Right cardiac atrium (tissue), 5 donors: ENCODE measurements around the gene UPP1. TPM values are rescaled to one million over a fixed set of nuclear protein-coding genes. Genes with fewer than 3 reads are reported as not detected.
"Not testable (repeated sequence)": the region's sequence is repeated elsewhere in the genome, so short reads cannot be mapped to it uniquely, and the experiment has no call there.

ENCODE experiments used
- ATAC-seq, 2 donors: fragments of 200-7000 bp; cut with Tn5 transposase; one replicate each; pipeline versions ENCODE4 v1.8.0 to v1.9.1; 2020; ENCODE audit warnings: moderate library complexity in 2 of 2, mild to moderate bottlenecking in 1 of 2
- DNase-seq, 3 donors: peaks; one replicate each; pipeline ENCODE4 v3.0.0-alpha.2; 2020
- H3K27ac ChIP-seq: one replicate; pipeline ENCODE4 v1.5.1; 2013; ENCODE audit warnings: mild to moderate bottlenecking, low read length, control low read depth, moderate library complexity
- H3K27me3 ChIP-seq: one replicate; pipeline ENCODE4 v1.6.1; 2013; ENCODE audit not compliant: control insufficient read depth, insufficient read depth
- H3K4me1 ChIP-seq: one replicate; pipeline ENCODE4 v1.6.1; 2013; ENCODE audit warnings: low read length; ENCODE audit not compliant: control insufficient read depth, insufficient read depth
- H3K4me3 ChIP-seq: one replicate; pipeline ENCODE4 v1.5.1; 2013; ENCODE audit warnings: low read length, control low read depth
- H3K9me3 ChIP-seq: one replicate; pipeline ENCODE4 v1.6.1; 2013; ENCODE audit warnings: low read length; ENCODE audit not compliant: control insufficient read depth
- WGBS: extraction: QIAGEN DNeasy Blood & Tissue Kit; methylation state at CpG from one replicate; pipeline ENCODE4 v1.1.7; 2013; 5-methylcytosine and 5-hydroxymethylcytosine counted together
- intact Hi-C, 4 donors: fragments of 100-400 bp; cut with DNase I; formaldehyde crosslinking; loops; one replicate each; pipeline versions ENCODE4 v1.11.0 to v1.14.0; 2022 to 2023
- polyA plus RNA-seq: library from polyadenylated mRNA; stranded (reverse); fragments of 200-250 nt; gene quantifications from one replicate; pipeline ENCODE4 v1.2.3, GENCODE V29; 2013
- total RNA-seq, 4 donors: library from RNA; stranded (reverse); fragmentation: NEBNext Ultra II Directional; extraction: Animal tissue kit (Norgen Biotek cat#: 25700); gene quantifications; one replicate each; pipeline ENCODE4 v1.2.1, GENCODE V29; 2021
- donor health status: healthy with polysubstance abuse.
- donor health status: DM: no; HTN: yes; CAD: no.
- donor health status: DM: no; HTN: no; CAD: no.
- donor health status: DM: no; HTN: yes; CAD: no; lungs with severe emphysema.
- donor health status: DM: yes; HTN: yes; CAD: no.

UPP1 gene
- total and polyA plus RNA-seq, 5 donors, result 17.3 to 29.0 (median 21.7) TPM

GRCh38 chr7:48139459-48139858, 50.4 kb downstream of the UPP1 start:
- 58% methylated on average over 3 of the region's 3 CpGs for WGBS
- Histone ChIP-seq H3K27me3 (no peaks in the 10 kb centered on the region), H3K9me3 (no peaks in the 10 kb centered on the region), H3K4me1 (no peaks in the 10 kb centered on the region), H3K27ac (no peak overlapping the region), H3K4me3 (no peak overlapping the region)
- intact Hi-C loops, result no loop called here
- DNase-seq, result no peak
- ATAC-seq, result no peak

- Histone ChIP-seq H3K9me3 (no peaks in the 10 kb centered on the region), H3K4me3 (no peak overlapping the region), H3K4me1 (no peaks in the 10 kb centered on the region), H3K27ac (no peak overlapping the region), H3K27me3 (no peaks in the 10 kb centered on the region)
- no peak for ATAC-seq
- WGBS, result 72% methylated on average over 7 of the region's 7 CpGs
- no peak for DNase-seq
- intact Hi-C loops, result no loop called here
These were observed 51.1 kb downstream of the UPP1 start for GRCh38 chr7:48140001-48140681.

GRCh38 chr7:48141521-48141920, 52.5 kb downstream of the UPP1 start:
- Histone ChIP-seq H3K27me3 (no peaks in the 10 kb centered on the region), H3K4me3 (no peak overlapping the region), H3K9me3 (no peaks in the 10 kb centered on the region), H3K27ac (no peak overlapping the region), H3K4me1 (no peaks in the 10 kb centered on the region)
- no peak for DNase-seq
- intact Hi-C loops, result no loop called here
- no peak for ATAC-seq
- 68% methylated on average over 1 of the region's 1 CpG for WGBS

GRCh38 chr7:48144291-48144768, 55.3 kb downstream of the UPP1 start:
- intact Hi-C loops, result no loop called here
- DNase-seq, result no peak
- H3K4me1 ChIP-seq, result no peaks in the 10 kb centered on the region
- H3K27ac ChIP-seq, result no peak overlapping the region
- no peak for ATAC-seq
- H3K9me3 ChIP-seq, result no peaks in the 10 kb centered on the region
- 59% methylated on average over 4 of the region's 4 CpGs for WGBS
- H3K4me3 ChIP-seq, result no peak overlapping the region
- H3K27me3 ChIP-seq, result no peaks in the 10 kb centered on the region

- no peak for ATAC-seq
- H3K4me1 ChIP-seq, result no peaks in the 10 kb centered on the region
- no peaks in the 10 kb centered on the region for H3K9me3 ChIP-seq
- H3K27me3 ChIP-seq, result no peaks in the 10 kb centered on the region
- H3K4me3 ChIP-seq, result no peak overlapping the region
- no peak for DNase-seq
- intact Hi-C loops, result no loop called here
- H3K27ac ChIP-seq, result no peak overlapping the region
- 89% methylated on average over 4 of the region's 4 CpGs for WGBS
These were observed 58.1 kb downstream of the UPP1 start for GRCh38 chr7:48147078-48147591.

GRCh38 chr7:48147690-48148089, 58.6 kb downstream of the UPP1 start:
- ATAC-seq, H3K27ac ChIP-seq, H3K4me1 ChIP-seq, H3K27me3 ChIP-seq, intact Hi-C loops, H3K4me3 ChIP-seq, H3K9me3 ChIP-seq, DNase-seq: not testable (repeated sequence)
- WGBS, result 51% methylated on average over 7 of the region's 7 CpGs

GRCh38 chr7:48148311-48148710, 59.2 kb downstream of the UPP1 start:
- Histone ChIP-seq H3K27me3 (no peaks in the 10 kb centered on the region), H3K9me3 (no peaks in the 10 kb centered on the region), H3K4me1 (no peaks in the 10 kb centered on the region), H3K4me3 (no peak overlapping the region), H3K27ac (no peak overlapping the region)
- intact Hi-C loops, result no loop called here
- 93% methylated on average over 2 of the region's 2 CpGs for WGBS
- DNase-seq (no peak), ATAC-seq (no peak)

GRCh38 chr7:48149058-48149457, 60.0 kb downstream of the UPP1 start:
- intact Hi-C loops, result no loop called here
- DNase-seq, result no peak

GRCh38 chr7:48150086-48150485, 61.0 kb downstream of the UPP1 start:
- ATAC-seq (no peak), DNase-seq (no peak)
- no peak overlapping the region for H3K4me3 ChIP-seq
- intact Hi-C loops, result no loop called here
- no peaks in the 10 kb centered on the region for H3K4me1 ChIP-seq
- no peak overlapping the region for H3K27ac ChIP-seq
- WGBS, result 92% methylated on average over 3 of the region's 3 CpGs
- H3K27me3 ChIP-seq, result no peaks in the 10 kb centered on the region
- H3K9me3 ChIP-seq, result no peaks in the 10 kb centered on the region

More at GRCh38 chr7:48149058-48149457, 60.0 kb downstream of the UPP1 start:
- Histone ChIP-seq H3K4me1 (no peaks in the 10 kb centered on the region), H3K27me3 (no peaks in the 10 kb centered on the region), H3K27ac (no peak overlapping the region), H3K9me3 (no peaks in the 10 kb centered on the region), H3K4me3 (no peak overlapping the region)
- no peak for ATAC-seq

- no peaks in the 10 kb centered on the region for H3K27me3 ChIP-seq
- H3K4me1 ChIP-seq, result no peaks in the 10 kb centered on the region
- WGBS, result 82% methylated on average over 8 of the region's 8 CpGs
- H3K4me3 ChIP-seq, result no peak overlapping the region
- no peak for ATAC-seq
- H3K27ac ChIP-seq, result no peak overlapping the region
- no peaks in the 10 kb centered on the region for H3K9me3 ChIP-seq
- intact Hi-C loops, result no loop called here
- peak in 1 of 3 donors; percentile 38 for DNase-seq
These were observed 65.8 kb downstream of the UPP1 start for GRCh38 chr7:48154792-48155413.
